BJ (cell line): Measurements from ENCODE around the gene SLC16A12. TPM values are rescaled to one million over a fixed set of nuclear protein-coding genes. Genes with fewer than 3 reads are reported as not detected.
"Not testable (repeated sequence)": the region's sequence is repeated elsewhere in the genome, so short reads cannot be mapped to it uniquely, and the experiment has no call there.

Source experiments
- CTCF ChIA-PET: fragments of 350-600 bp; formaldehyde crosslinking; extraction: SDS; loops from one replicate; lab custom pipeline; 2021; ENCODE audit warnings: antibody characterized with exemption, inconsistent platforms; lab: Yijun Ruan, JAX
- POLR2A ChIA-PET: fragments of 300-600 bp; sonication (Branson Sonifier 250); formaldehyde crosslinking; extraction: SDS; loops from one replicate; lab custom pipeline; 2021; ENCODE audit warnings: antibody characterized with exemption; lab: Charles Lee
- DNase-seq: peaks from one replicate; pipeline ENCODE4 v3.0.0-alpha.2; 2011; ENCODE audit warnings: low read depth
- H3K27me3 ChIP-seq: 2 replicates; pipeline ENCODE4 v1.6.0; 2011; ENCODE audit warnings: low read length; ENCODE audit not compliant: control insufficient read depth, insufficient read depth
- H3K36me3 ChIP-seq: 2 replicates; pipeline ENCODE4 v1.5.1; 2011; ENCODE audit warnings: low read length; ENCODE audit not compliant: control insufficient read depth, insufficient read depth
- H3K4me3 ChIP-seq: 2 replicates; pipeline ENCODE4 v1.5.1; 2011; ENCODE audit warnings: low read depth, mild to moderate bottlenecking, control low read depth, low read length
- polyA plus RNA-seq: library from polyadenylated mRNA; depleted of rRNA; stranded (reverse); fragments of >200 nt; gene quantifications from 2 replicates; pipeline ENCODE4 v1.2.3, GENCODE V29; 2011
- TF ChIP-seq, protein P1 (sequence below): IDR thresholded peaks from 2 replicates; pipeline ENCODE4 v1.5.1; 2011; ENCODE audit warnings: low read depth, mild to moderate bottlenecking, control low read depth, inconsistent platforms, low read length, moderate library complexity; ENCODE audit not compliant: insufficient read depth

The SLC16A12 gene
- polyA plus RNA-seq, 1 experiment = 0.06 TPM

DNA sequence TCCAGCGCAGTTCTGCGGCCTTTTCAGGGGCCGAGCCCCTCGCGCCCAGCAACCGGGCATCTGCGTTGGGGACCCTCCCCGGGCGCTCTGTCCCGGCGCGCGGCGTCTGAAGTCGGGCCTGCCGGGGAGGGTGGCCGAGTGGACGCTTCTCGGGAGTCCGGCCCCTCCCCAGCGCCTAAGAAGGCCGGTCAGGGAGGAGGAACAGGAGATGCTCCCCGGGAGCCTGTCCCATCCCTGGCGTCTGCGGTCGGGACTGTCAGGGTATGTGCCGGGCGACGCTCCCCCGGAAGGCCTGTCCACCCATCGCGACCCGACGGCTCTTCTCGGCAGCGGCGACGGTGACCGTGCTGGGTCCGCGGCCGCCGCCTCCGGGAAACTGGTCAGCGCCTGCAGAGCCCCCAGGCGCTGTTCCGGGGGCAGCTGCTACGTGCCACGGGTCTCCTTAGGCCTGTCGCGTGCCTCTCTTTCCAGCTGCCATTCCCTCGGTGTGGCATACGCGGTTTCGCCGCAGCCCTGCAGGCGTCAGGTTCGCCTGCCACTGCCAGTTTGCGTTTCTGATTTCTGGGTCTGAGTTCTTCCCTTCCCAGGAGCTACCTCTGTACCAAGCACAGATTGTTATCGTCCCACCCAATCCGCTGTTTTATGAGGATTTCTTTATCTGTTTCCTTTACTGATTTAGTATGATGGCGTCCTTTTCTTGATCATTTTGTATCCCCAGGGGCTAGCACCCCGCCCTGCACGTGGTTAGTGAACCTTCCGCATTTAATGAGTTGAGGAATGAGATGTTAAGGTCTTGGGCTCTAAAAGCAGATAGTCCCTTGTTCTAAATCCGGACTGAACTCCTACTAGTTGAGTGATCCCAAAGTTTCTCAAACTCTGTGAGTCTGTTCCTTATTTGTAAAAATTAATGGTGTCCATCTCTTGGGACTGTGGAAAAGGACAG lies 120.2 kb downstream of the SLC16A12 start:
- CTCF ChIA-PET = interaction anchor here (0.7 to 1.4 kb wide), 8 partner anchors 9 to 451 kb away, joined by 3 to 4 read pairs (median 3); no protein-coding TSS in a partner anchor
- no peak for DNase-seq
- Histone ChIP-seq H3K36me3 (no peaks in the 10 kb centered on the region), H3K27me3 (no peaks in the 10 kb centered on the region), H3K4me3 (peak overlapping the region; percentile 61)
- TF ChIP-seq, protein P1, sequence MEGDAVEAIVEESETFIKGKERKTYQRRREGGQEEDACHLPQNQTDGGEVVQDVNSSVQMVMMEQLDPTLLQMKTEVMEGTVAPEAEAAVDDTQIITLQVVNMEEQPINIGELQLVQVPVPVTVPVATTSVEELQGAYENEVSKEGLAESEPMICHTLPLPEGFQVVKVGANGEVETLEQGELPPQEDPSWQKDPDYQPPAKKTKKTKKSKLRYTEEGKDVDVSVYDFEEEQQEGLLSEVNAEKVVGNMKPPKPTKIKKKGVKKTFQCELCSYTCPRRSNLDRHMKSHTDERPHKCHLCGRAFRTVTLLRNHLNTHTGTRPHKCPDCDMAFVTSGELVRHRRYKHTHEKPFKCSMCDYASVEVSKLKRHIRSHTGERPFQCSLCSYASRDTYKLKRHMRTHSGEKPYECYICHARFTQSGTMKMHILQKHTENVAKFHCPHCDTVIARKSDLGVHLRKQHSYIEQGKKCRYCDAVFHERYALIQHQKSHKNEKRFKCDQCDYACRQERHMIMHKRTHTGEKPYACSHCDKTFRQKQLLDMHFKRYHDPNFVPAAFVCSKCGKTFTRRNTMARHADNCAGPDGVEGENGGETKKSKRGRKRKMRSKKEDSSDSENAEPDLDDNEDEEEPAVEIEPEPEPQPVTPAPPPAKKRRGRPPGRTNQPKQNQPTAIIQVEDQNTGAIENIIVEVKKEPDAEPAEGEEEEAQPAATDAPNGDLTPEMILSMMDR = no peak; the same call in 1 of the 2 replicates
- POLR2A ChIA-PET = interaction anchor here (1.0 kb wide), 1 partner anchor 180 kb away, joined by 3 read pairs; no protein-coding TSS in a partner anchor

DNA sequence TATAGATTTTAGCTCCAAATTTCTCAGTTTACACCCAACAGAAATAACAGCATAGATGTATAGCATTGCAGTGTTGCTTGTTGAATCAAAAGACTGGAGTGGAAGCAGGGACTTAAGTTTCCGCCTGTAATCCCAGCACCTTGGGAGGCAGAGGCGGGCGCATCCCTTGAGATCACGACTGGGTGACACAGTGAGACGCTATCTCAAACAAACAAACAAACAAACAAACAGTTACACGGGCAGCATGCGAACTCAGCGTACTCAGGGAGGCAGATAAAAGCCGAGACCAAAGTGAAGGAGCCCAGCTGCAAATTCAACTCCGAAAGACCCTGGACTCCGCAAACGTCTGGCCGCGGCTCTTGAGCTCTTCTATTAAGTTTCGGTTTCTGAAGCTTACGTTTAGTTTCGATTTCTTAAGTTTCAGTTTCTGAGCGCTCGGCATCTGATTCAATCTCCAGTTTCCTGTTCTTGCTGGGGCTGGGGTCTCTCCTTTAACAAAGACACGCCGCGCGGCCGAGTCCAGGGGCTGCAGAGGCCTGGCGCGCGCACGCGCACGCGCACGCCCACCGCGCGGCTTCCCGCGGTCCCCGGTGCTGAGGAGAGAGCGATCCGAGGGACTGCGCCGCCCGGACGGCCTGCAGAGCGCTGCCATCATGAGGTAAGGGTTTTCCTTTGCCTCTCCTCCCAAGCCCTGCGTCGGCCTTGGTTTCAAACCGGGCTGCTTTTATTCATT lies 121.1 kb downstream of the SLC16A12 start, which contains the start of gene IFIT5:
Gene IFIT5, plus strand, starts transcription at position 423 of the 733 bp plus-strand sequence. Its CDS starts 231 bp downstream, at position 654.
- Histone ChIP-seq H3K4me3 (peak within 1 kb of the TSS; percentile 61), H3K27me3 (no peaks in the 10 kb centered on the region), H3K36me3 (no peaks in the 10 kb centered on the region)
- ChIA-PET CTCF (interaction anchor here (0.7 to 1.4 kb wide), 6 partner anchors 10 to 308 kb away, joined by 3 to 4 read pairs (median 3); no protein-coding TSS in a partner anchor), POLR2A (interaction anchor here (1.0 kb wide), 1 partner anchor 179 kb away, joined by 3 read pairs; no protein-coding TSS in a partner anchor)
- TF ChIP-seq, protein P1 = no peak
- DNase-seq = no peak

DNA sequence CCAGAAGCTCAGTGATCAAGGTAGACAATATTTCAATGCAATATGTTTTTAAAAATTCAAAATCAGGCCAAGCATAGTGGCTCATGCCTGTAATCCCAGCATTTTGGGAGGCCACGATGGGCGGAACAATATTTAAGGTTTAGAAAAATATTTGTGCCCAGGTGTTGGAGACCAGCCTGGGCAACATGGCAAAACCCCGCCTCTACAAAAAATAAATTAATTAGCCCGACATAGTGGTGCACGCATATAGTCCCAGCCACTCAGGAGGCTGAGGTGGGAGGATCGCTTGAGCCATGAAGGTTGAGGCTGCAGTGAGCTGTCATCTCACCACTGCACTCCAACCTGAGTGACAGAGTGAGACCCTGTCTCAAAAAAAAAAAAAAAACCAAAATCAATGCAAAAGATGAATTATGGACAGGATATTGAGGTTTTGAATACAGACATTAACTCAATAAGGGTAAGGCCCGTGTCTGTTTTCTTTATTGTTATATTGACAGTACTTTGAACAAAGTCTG lies 121.9 kb downstream of the SLC16A12 start:
- ChIA-PET CTCF (interaction anchor here (0.7 kb wide), 1 partner anchor 9 kb away, joined by 3 read pairs; no protein-coding TSS in a partner anchor), POLR2A (no interaction called here)
- Histone ChIP-seq H3K36me3 (no peaks in the 10 kb centered on the region), H3K27me3 (no peaks in the 10 kb centered on the region), H3K4me3 (peak overlapping the region; percentile 61; the same call in 1 of the 2 replicates)
- TF ChIP-seq, protein P1 = no peak
- DNase-seq = no peak

DNA sequence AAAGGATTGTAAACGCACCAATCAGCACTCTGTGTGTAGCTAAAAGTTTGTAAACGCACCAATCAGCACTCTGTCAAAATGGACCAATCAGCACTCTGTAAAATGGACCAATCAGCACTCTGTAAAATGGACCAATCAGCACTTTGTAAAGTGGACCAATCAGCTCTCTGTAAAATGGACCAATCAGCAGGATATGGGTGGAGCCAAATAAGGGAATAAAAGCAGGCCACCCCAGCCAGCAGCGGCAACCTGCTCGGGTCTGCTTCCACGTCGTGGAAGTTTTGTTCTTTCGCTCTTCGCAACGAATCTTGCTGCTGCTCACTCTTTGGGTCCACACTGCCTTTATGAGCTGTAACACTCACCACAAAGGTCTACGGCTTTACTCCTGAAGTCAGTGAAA lies 123.1 kb downstream of the SLC16A12 start:
- POLR2A ChIA-PET = not testable (repeated sequence)

DNA sequence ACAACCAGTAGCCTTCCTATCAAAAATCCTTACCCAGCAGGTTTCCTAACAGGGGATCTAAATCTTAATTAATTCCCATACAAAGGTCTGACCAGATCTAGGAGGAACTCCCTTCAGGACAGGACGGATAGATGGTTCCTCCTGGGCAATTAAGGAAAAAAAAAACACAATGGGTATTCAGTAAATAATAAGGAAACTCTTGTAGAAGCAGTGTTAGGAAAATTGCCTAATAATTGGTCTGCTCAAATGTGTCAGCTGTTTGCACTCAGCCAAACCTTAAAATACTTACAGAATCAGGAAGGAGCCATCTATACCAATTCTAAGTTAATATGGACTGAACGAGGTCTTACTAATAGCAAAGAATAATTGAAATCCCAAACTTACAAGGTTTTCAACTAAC lies 124.3 kb downstream of the SLC16A12 start:
- CTCF ChIA-PET, DNase-seq, POLR2A ChIA-PET: not testable (repeated sequence)

More for the DNA sequence above, 123.1 kb downstream of the SLC16A12 start:
- not testable (repeated sequence) for H3K36me3 ChIP-seq, DNase-seq, H3K4me3 ChIP-seq, H3K27me3 ChIP-seq
- CTCF ChIA-PET = interaction anchor here (0.6 kb wide), 1 partner anchor 451 kb away, joined by 4 read pairs; no protein-coding TSS in a partner anchor

DNA sequence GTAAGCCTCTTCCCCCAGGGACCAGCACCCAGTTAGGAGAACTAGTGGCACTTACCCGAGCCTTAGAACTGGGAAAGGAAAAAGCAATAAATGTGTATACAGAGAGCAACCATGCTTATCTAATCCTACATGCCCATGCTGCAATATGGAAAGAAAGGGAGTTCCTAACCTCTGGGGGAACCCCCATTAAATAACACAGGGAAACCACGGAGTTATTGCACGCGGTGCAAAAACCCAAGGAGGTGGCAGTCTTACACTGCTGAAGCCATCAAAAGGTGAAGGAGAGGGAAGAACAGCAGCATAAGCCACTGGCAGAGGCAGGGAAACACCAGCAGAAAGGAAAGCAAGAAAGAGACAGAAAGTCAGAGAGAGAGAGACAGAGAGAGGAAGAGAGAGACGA lies 124.8 kb downstream of the SLC16A12 start:
- DNase-seq, CTCF ChIA-PET, H3K4me3 ChIP-seq, H3K36me3 ChIP-seq, H3K27me3 ChIP-seq, POLR2A ChIA-PET: not testable (repeated sequence)

More for the DNA sequence above, 124.3 kb downstream of the SLC16A12 start:
- H3K27me3 ChIP-seq, H3K36me3 ChIP-seq, H3K4me3 ChIP-seq: not testable (repeated sequence)

DNA sequence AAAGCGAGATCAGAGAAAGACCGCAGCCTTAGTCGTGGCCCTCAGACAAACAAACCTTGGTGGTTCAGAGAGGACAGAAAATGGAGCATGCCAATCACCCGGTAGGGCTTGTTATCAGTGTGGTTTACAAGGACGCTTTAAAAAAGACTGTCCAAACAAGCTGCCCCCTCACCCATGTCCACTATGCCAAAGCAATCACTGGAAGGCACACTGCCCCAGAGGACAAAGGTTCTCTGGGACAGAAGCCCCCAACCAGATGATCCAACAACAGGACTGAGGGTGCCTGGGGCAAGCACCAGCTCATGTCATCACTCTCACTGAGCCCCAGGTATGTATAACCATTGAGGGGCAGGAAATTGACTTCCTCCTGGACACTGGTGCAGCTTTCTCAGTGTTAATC lies 126.1 kb downstream of the SLC16A12 start:
- CTCF ChIA-PET = interaction anchor here (1.5 kb wide), 1 partner anchor 9 kb away, joined by 3 read pairs; no protein-coding TSS in a partner anchor
- H3K27me3 ChIP-seq, H3K36me3 ChIP-seq, DNase-seq, H3K4me3 ChIP-seq, POLR2A ChIA-PET: not testable (repeated sequence)

DNA sequence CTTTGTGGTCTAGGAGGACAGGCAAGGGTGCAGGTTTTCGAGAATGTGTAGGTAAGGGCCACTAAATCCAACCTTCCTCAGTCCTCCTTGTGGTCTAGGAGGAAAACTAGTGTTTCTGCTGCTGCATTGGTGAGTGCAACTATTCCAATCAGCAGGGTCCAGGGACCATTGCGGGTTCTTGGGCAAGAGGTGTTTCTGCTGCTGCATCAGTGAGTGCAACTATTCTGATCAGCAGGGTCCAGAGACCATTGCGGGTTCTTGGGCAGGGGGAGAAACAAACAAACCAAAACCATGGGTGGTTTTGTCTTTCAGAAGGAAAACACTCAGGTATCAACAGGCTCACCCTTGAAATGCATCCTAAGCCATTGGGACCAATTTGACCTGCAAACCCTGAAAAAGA lies 127.6 kb downstream of the SLC16A12 start:
- H3K4me3 ChIP-seq, POLR2A ChIA-PET, DNase-seq, H3K27me3 ChIP-seq, H3K36me3 ChIP-seq, CTCF ChIA-PET: not testable (repeated sequence)

DNA sequence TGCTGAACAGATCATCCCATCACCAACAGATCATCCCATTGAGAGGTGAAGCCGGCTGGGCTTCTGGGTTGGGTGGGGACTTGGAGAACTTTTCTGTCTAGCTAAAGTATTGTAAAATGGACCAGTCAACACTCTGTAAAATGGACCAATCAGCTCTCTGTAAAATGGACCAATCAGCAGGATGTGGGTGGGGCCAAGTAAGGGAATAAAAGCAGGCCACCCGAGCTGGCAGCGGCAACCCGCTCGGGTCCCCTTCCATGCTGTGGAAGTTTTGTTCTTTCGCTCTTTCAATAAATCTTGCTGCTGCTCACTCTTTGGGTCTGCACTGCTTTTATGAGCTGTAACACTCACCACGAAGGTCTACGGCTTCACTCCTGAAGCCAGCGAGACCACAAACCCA lies 129.2 kb downstream of the SLC16A12 start:
- H3K27me3 ChIP-seq, DNase-seq, CTCF ChIA-PET, POLR2A ChIA-PET, H3K4me3 ChIP-seq, H3K36me3 ChIP-seq: not testable (repeated sequence)
